HL-60 (cell line): ENCODE measurements around the gene PRRX2.

Experiments used
- DNase-seq, 2 experiments: peaks; one replicate each; pipeline ENCODE4 v3.0.0-alpha.2; 2010 to 2020; ENCODE audit warnings: low read depth in 1 of 2, low spot score in 1 of 2
- H3K27ac ChIP-seq: fragments of 250-450 bp; sonication (Bioruptor Pico); replicated peaks from 2 replicates; pipeline ENCODE4 v1.5.1; 2020; ENCODE audit warnings: mild to moderate bottlenecking, moderate library complexity
- H3K27me3 ChIP-seq: fragments of 250-450 bp; sonication (Bioruptor Pico); 2 replicates; pipeline ENCODE4 v1.5.1; 2021; ENCODE audit warnings: mild to moderate bottlenecking, moderate library complexity; ENCODE audit not compliant: insufficient read depth, poor library complexity, severe bottlenecking
- H3K4me3 ChIP-seq: replicated peaks from 2 replicates; pipeline ENCODE4 v1.5.1; 2011; ENCODE audit warnings: mild to moderate bottlenecking, control low read depth, low read length; ENCODE audit not compliant: insufficient read depth
- GABPA ChIP-seq: IDR thresholded peaks from 2 replicates; pipeline ENCODE4 v1.6.1; 2012; ENCODE audit warnings: low read depth
- POLR2AphosphoS5 ChIP-seq: IDR thresholded peaks from 2 replicates; pipeline ENCODE4 v1.6.1; 2012; ENCODE audit warnings: low read depth
- SPI1 ChIP-seq: IDR thresholded peaks from 2 replicates; pipeline ENCODE4 v1.6.1; 2012; ENCODE audit warnings: low read depth, mild to moderate bottlenecking, borderline replicate concordance
- TF ChIP-seq, protein P1 (sequence below): IDR thresholded peaks from 2 replicates; pipeline ENCODE4 v1.6.1; 2012; ENCODE audit warnings: low read depth; ENCODE audit not compliant: insufficient replicate concordance
- TF ChIP-seq, protein P2 (sequence below): IDR thresholded peaks from one replicate; pipeline ENCODE4 v1.5.1; 2011; ENCODE audit warnings: low read length, control low read depth, inconsistent platforms; ENCODE audit not compliant: insufficient read depth

The PRRX2 gene

DNA sequence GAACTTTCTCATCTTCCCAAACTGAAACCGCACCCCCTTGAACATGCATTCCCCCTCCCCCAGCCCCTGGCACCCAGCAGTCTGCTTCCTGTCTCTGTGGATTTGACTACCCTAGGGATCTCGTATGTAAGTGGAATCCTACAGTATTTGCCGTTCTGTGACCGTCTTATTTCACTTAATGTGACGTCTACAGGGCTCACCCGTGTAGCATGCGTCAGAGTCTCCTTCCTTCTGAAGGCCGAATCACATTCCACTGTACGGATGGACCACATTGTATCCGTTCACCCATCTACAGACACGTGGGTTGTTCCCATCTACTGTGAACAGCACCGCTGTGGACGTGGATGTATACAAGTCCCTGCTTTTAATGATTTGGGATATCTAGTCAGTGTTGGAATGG is 4.5 kb downstream of the PRRX2 start:
- no peak for DNase-seq
- Histone ChIP-seq H3K27ac (no peak overlapping the region), H3K4me3 (no peak overlapping the region), H3K27me3 (peaks cover 38% of the 10 kb centered on the region)
- TF ChIP-seq, protein P1, sequence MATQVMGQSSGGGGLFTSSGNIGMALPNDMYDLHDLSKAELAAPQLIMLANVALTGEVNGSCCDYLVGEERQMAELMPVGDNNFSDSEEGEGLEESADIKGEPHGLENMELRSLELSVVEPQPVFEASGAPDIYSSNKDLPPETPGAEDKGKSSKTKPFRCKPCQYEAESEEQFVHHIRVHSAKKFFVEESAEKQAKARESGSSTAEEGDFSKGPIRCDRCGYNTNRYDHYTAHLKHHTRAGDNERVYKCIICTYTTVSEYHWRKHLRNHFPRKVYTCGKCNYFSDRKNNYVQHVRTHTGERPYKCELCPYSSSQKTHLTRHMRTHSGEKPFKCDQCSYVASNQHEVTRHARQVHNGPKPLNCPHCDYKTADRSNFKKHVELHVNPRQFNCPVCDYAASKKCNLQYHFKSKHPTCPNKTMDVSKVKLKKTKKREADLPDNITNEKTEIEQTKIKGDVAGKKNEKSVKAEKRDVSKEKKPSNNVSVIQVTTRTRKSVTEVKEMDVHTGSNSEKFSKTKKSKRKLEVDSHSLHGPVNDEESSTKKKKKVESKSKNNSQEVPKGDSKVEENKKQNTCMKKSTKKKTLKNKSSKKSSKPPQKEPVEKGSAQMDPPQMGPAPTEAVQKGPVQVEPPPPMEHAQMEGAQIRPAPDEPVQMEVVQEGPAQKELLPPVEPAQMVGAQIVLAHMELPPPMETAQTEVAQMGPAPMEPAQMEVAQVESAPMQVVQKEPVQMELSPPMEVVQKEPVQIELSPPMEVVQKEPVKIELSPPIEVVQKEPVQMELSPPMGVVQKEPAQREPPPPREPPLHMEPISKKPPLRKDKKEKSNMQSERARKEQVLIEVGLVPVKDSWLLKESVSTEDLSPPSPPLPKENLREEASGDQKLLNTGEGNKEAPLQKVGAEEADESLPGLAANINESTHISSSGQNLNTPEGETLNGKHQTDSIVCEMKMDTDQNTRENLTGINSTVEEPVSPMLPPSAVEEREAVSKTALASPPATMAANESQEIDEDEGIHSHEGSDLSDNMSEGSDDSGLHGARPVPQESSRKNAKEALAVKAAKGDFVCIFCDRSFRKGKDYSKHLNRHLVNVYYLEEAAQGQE = no peak
- no peak for TF ChIP-seq GABPA
- TF ChIP-seq SPI1 = no peak
- TF ChIP-seq, protein P2, sequence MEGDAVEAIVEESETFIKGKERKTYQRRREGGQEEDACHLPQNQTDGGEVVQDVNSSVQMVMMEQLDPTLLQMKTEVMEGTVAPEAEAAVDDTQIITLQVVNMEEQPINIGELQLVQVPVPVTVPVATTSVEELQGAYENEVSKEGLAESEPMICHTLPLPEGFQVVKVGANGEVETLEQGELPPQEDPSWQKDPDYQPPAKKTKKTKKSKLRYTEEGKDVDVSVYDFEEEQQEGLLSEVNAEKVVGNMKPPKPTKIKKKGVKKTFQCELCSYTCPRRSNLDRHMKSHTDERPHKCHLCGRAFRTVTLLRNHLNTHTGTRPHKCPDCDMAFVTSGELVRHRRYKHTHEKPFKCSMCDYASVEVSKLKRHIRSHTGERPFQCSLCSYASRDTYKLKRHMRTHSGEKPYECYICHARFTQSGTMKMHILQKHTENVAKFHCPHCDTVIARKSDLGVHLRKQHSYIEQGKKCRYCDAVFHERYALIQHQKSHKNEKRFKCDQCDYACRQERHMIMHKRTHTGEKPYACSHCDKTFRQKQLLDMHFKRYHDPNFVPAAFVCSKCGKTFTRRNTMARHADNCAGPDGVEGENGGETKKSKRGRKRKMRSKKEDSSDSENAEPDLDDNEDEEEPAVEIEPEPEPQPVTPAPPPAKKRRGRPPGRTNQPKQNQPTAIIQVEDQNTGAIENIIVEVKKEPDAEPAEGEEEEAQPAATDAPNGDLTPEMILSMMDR = no peak
- TF ChIP-seq POLR2AphosphoS5 = no peak

DNA sequence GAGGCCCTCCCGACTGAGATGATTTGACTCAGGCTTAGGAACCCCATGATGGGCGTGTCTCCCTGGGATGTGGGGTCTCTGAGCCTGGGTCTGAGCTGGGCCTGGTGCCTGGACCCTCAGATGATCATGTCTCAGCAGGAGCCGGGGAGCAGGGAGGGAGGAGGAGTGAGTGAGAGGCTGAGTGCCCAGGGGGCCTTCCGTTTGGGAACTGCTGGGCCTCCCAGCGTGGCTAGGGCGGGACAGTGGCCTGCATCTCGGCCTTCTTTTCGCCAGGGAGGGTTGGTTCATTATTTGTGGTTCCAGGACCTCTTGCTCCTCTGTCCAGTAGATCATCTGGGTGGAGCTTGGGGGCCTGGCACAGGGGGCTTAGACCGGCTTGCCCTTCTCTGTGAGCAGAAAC is 5.6 kb downstream of the PRRX2 start:
- no peak overlapping the region for H3K27ac ChIP-seq
- DNase-seq = no peak
- H3K4me3 ChIP-seq = no peak overlapping the region
- peaks cover 33% of the 10 kb centered on the region for H3K27me3 ChIP-seq
- TF ChIP-seq, protein P1 = no peak
- TF ChIP-seq, protein P2 = no peak
- no peak for TF ChIP-seq GABPA
- TF ChIP-seq POLR2AphosphoS5 = no peak
- TF ChIP-seq SPI1 = no peak

DNA sequence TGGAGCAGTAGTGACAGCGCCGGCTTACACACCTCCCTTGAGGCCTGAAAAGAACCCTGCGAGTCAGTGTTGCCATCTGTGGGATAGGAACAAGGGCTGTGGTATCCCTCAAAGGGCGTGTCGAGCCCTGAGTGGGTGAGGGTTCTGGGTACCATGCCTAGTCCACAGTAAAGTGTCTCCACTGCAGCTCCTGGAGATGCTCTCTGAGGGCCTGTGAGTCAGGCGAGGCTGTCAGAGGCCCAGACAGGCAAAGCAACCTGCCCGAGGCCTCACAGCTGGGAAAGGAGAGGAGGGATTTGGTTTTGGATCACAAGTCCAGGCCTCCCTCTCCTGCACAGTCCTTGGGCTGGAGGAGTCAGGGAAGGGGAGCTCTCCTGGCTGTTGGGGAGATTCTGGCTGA is 6.1 kb downstream of the PRRX2 start:
- DNase-seq = no peak
- H3K4me3 ChIP-seq = no peak overlapping the region
- no peak overlapping the region for H3K27ac ChIP-seq
- H3K27me3 ChIP-seq = peaks cover 32% of the 10 kb centered on the region
- TF ChIP-seq, protein P2 = no peak
- TF ChIP-seq, protein P1 = no peak
- TF ChIP-seq POLR2AphosphoS5 (no peak), SPI1 (no peak)
